Karpas-422 (cell line): ENCODE measurements around the gene YLPM1. TPM values are rescaled to one million over a fixed set of nuclear protein-coding genes. Genes with fewer than 3 reads are reported as not detected.

Experiments
- DNase-seq: peaks from one replicate; pipeline ENCODE4 v3.0.0-alpha.2; 2015
- H2AFZ ChIP-seq: fragments of 200-600 bp; sonication (generic); 2 replicates; pipeline ENCODE4 v1.6.1; 2014; ENCODE audit warnings: antibody characterized with exemption, low read length, mixed read lengths
- H3K27ac ChIP-seq: fragments of 200-600 bp; sonication (generic); 2 replicates; pipeline ENCODE4 v1.5.1; 2014; ENCODE audit warnings: mild to moderate bottlenecking, low read length, moderate library complexity
- H3K27me3 ChIP-seq: fragments of 200-600 bp; sonication (generic); 2 replicates; pipeline ENCODE4 v1.6.1; 2014; ENCODE audit warnings: low read length, mixed read lengths
- H3K36me3 ChIP-seq: fragments of 200-600 bp; sonication (generic); 2 replicates; pipeline ENCODE4 v1.6.1; 2014; ENCODE audit warnings: low read length, mixed read lengths; ENCODE audit not compliant: insufficient read depth
- H3K4me1 ChIP-seq: fragments of 200-600 bp; sonication (generic); 2 replicates; pipeline ENCODE4 v1.6.1; 2014; ENCODE audit warnings: mild to moderate bottlenecking, low read length, mixed read lengths
- H3K4me2 ChIP-seq: fragments of 200-600 bp; sonication (generic); 2 replicates; pipeline ENCODE4 v1.6.1; 2014; ENCODE audit warnings: low read length, low read depth, mild to moderate bottlenecking; ENCODE audit not compliant: poor library complexity, severe bottlenecking
- H3K4me3 ChIP-seq: fragments of 200-600 bp; sonication (generic); 2 replicates; pipeline ENCODE4 v1.5.1; 2014; ENCODE audit warnings: mild to moderate bottlenecking, antibody characterized with exemption, low read length, mixed read lengths
- H3K79me2 ChIP-seq: fragments of 200-600 bp; sonication (generic); 2 replicates; pipeline ENCODE4 v1.6.1; 2014; ENCODE audit warnings: mild to moderate bottlenecking, low read length, mixed read lengths
- H3K9ac ChIP-seq: fragments of 200-600 bp; sonication (generic); 2 replicates; pipeline ENCODE4 v1.6.0; 2014; ENCODE audit warnings: low read length
- H3K9me2 ChIP-seq: fragments of 200-600 bp; sonication (generic), shearing (Covaris generic); replicated peaks from 2 replicates; pipeline ENCODE4 v1.6.0; 2014; ENCODE audit warnings: mild to moderate bottlenecking, low read length, moderate library complexity; ENCODE audit not compliant: insufficient read depth
- H3K9me3 ChIP-seq: fragments of 300-700, 200-600 bp; sonication (generic); 2 replicates; pipeline ENCODE4 v1.6.1; 2014; ENCODE audit warnings: low read length, mixed read lengths
- H4K20me1 ChIP-seq: fragments of 200-600 bp; sonication (generic); 2 replicates; pipeline ENCODE4 v1.6.1; 2014; ENCODE audit warnings: mild to moderate bottlenecking, antibody characterized with exemption, low read length, low read depth; ENCODE audit not compliant: insufficient read depth
- total RNA-seq: library from RNA; depleted of rRNA; stranded (reverse); fragments of >200 nt; shearing (Covaris generic); gene quantifications from 2 replicates; pipeline ENCODE4 v1.2.3, GENCODE V29; 2014; ENCODE audit warnings: low replicate concordance; rRNA removed

YLPM1 gene
- 81.1 and 159 TPM in 2 replicates for total RNA-seq

- no peaks in the 10 kb centered on the region for H3K27me3 ChIP-seq
- peaks cover 47% of the 10 kb centered on the region for H3K4me1 ChIP-seq
- peak; percentile 99 for DNase-seq
- H3K9me3 ChIP-seq: no peaks in the 10 kb centered on the region
- no peaks in the 10 kb centered on the region for H3K9me2 ChIP-seq
- H3K79me2 ChIP-seq: peaks cover 55% of the 10 kb centered on the region
- peak within 1 kb of the TSS; percentile 84 for H3K4me2 ChIP-seq
- peak within 1 kb of the TSS; percentile 77 for H3K27ac ChIP-seq
- H3K36me3 ChIP-seq: peaks cover 28% of the 10 kb centered on the region
- H3K4me3 ChIP-seq: peak within 1 kb of the TSS; percentile 81
- peaks cover 36% of the 10 kb centered on the region; the same call in 1 of the 2 replicates for H4K20me1 ChIP-seq
- peak within 1 kb of the TSS; percentile 93 for H3K9ac ChIP-seq
- H2AFZ ChIP-seq: peak within 1 kb of the TSS; percentile 67
Measured at GRCh38 chr14:74762917-74763802, at the start of gene YLPM1. Gene YLPM1 (plus strand): TSS chr14:74763316. CDS start chr14:74763490, 174 bp downstream.

- Histone ChIP-seq H3K79me2 (peaks cover 79% of the 10 kb centered on the region), H3K4me3 (peak overlapping the region; percentile 93), H3K27me3 (no peaks in the 10 kb centered on the region), H3K27ac (no peak overlapping the region), H3K9me2 (no peaks in the 10 kb centered on the region), H4K20me1 (peaks cover 4% of the 10 kb centered on the region; the same call in 1 of the 2 replicates), H3K4me1 (peaks cover 33% of the 10 kb centered on the region), H3K4me2 (peak overlapping the region; percentile 83), H3K36me3 (peaks cover 38% of the 10 kb centered on the region; the same call in 1 of the 2 replicates), H2AFZ (peak overlapping the region; percentile 17; the same call in 1 of the 2 replicates), H3K9me3 (no peaks in the 10 kb centered on the region), H3K9ac (peak overlapping the region; percentile 81)
- DNase-seq: no peak
Measured at GRCh38 chr14:74713395-74713735, 49.8 kb upstream of the YLPM1 start.

GRCh38 chr14:74720526-74720925 is 42.6 kb upstream of the YLPM1 start:
- H3K36me3 ChIP-seq: peaks cover 42% of the 10 kb centered on the region

GRCh38 chr14:74723134-74723533 is 40.0 kb upstream of the YLPM1 start:
- Histone ChIP-seq H4K20me1 (no peaks in the 10 kb centered on the region), H3K79me2 (peaks cover 13% of the 10 kb centered on the region), H2AFZ (no peak overlapping the region), H3K27ac (no peak overlapping the region), H3K27me3 (no peaks in the 10 kb centered on the region), H3K4me1 (no peaks in the 10 kb centered on the region), H3K9me3 (no peaks in the 10 kb centered on the region), H3K9me2 (no peaks in the 10 kb centered on the region), H3K4me2 (no peak overlapping the region), H3K4me3 (no peak overlapping the region), H3K36me3 (peaks cover 30% of the 10 kb centered on the region), H3K9ac (no peak overlapping the region)
- DNase-seq: no peak

More at GRCh38 chr14:74720526-74720925, 42.6 kb upstream of the YLPM1 start:
- no peak for DNase-seq
- Histone ChIP-seq H3K9me2 (no peaks in the 10 kb centered on the region), H3K4me2 (no peak overlapping the region), H3K4me3 (no peak overlapping the region), H3K4me1 (no peaks in the 10 kb centered on the region), H3K9ac (no peak overlapping the region), H3K27ac (no peak overlapping the region), H4K20me1 (no peaks in the 10 kb centered on the region), H2AFZ (no peak overlapping the region), H3K27me3 (no peaks in the 10 kb centered on the region), H3K9me3 (no peaks in the 10 kb centered on the region), H3K79me2 (peaks cover 17% of the 10 kb centered on the region)

- no peak overlapping the region for H3K27ac ChIP-seq
- H4K20me1 ChIP-seq: no peaks in the 10 kb centered on the region
- H3K9ac ChIP-seq: no peak overlapping the region
- H3K9me2 ChIP-seq: no peaks in the 10 kb centered on the region
- H3K27me3 ChIP-seq: no peaks in the 10 kb centered on the region
- no peaks in the 10 kb centered on the region for H3K9me3 ChIP-seq
- peaks cover 15% of the 10 kb centered on the region for H3K4me1 ChIP-seq
- peaks cover 52% of the 10 kb centered on the region for H3K36me3 ChIP-seq
- no peak for DNase-seq
- H3K79me2 ChIP-seq: peaks cover 10% of the 10 kb centered on the region
- H3K4me3 ChIP-seq: no peak overlapping the region
- H3K4me2 ChIP-seq: no peak overlapping the region
- no peak overlapping the region for H2AFZ ChIP-seq
Measured at GRCh38 chr14:74732387-74732786, 30.7 kb upstream of the YLPM1 start.

- Histone ChIP-seq H3K9me3 (no peaks in the 10 kb centered on the region), H3K27ac (no peak overlapping the region), H3K4me3 (no peak overlapping the region), H3K27me3 (no peaks in the 10 kb centered on the region), H3K9ac (no peak overlapping the region), H3K4me1 (peaks cover 15% of the 10 kb centered on the region), H2AFZ (no peak overlapping the region), H3K9me2 (no peaks in the 10 kb centered on the region), H4K20me1 (no peaks in the 10 kb centered on the region), H3K4me2 (no peak overlapping the region), H3K36me3 (peaks cover 57% of the 10 kb centered on the region), H3K79me2 (peaks cover 10% of the 10 kb centered on the region)
- no peak for DNase-seq
Measured at GRCh38 chr14:74733221-74733620, 29.9 kb upstream of the YLPM1 start.

GRCh38 chr14:74735125-74735524 is 28.0 kb upstream of the YLPM1 start:
- Histone ChIP-seq H3K79me2 (peaks cover 10% of the 10 kb centered on the region), H3K9me3 (no peaks in the 10 kb centered on the region), H2AFZ (no peak overlapping the region), H4K20me1 (no peaks in the 10 kb centered on the region), H3K4me2 (no peak overlapping the region), H3K4me1 (peaks cover 15% of the 10 kb centered on the region), H3K4me3 (no peak overlapping the region), H3K27ac (no peak overlapping the region), H3K9ac (no peak overlapping the region), H3K36me3 (peaks cover 62% of the 10 kb centered on the region), H3K27me3 (no peaks in the 10 kb centered on the region), H3K9me2 (no peaks in the 10 kb centered on the region)
- DNase-seq: no peak

GRCh38 chr14:74737753-74738325 is 25.3 kb upstream of the YLPM1 start:
- H3K36me3 ChIP-seq: peaks cover 48% of the 10 kb centered on the region

More at GRCh38 chr14:74737753-74738325, 25.3 kb upstream of the YLPM1 start:
- no peak overlapping the region for H2AFZ ChIP-seq
- H3K4me1 ChIP-seq: no peaks in the 10 kb centered on the region
- H3K27ac ChIP-seq: no peak overlapping the region
- no peak overlapping the region for H3K4me2 ChIP-seq
- H3K4me3 ChIP-seq: no peak overlapping the region
- no peaks in the 10 kb centered on the region for H3K9me2 ChIP-seq
- H4K20me1 ChIP-seq: no peaks in the 10 kb centered on the region
- no peaks in the 10 kb centered on the region for H3K27me3 ChIP-seq
- no peaks in the 10 kb centered on the region for H3K9me3 ChIP-seq
- DNase-seq: no peak
- no peaks in the 10 kb centered on the region for H3K79me2 ChIP-seq
- no peak overlapping the region for H3K9ac ChIP-seq
